Fibroblast of lung (primary cell): Measurements from ENCODE around the gene SSR2. TPM values are rescaled to one million over a fixed set of nuclear protein-coding genes. Genes with fewer than 3 reads are reported as not detected.

Experiments used
- DNase-seq, 2 donors: peaks; one replicate each; pipeline versions ENCODE4 v3.0.0 to v3.0.0-alpha.2; 2010; ENCODE audit warnings: low read depth in 2 of 2
- H2AFZ ChIP-seq: 2 replicates; pipeline ENCODE4 v1.5.1; 2012; ENCODE audit warnings: low read length, control low read depth, inconsistent platforms
- H3K27ac ChIP-seq: 2 replicates; pipeline ENCODE4 v1.5.1; 2011; ENCODE audit warnings: low read length, control low read depth; ENCODE audit not compliant: insufficient read depth
- H3K27me3 ChIP-seq: 2 replicates; pipeline ENCODE4 v1.5.1; 2011; ENCODE audit warnings: mild to moderate bottlenecking, low read length; ENCODE audit not compliant: control insufficient read depth, insufficient read depth
- H3K36me3 ChIP-seq: 2 replicates; pipeline ENCODE4 v1.5.1; 2011; ENCODE audit warnings: low read length; ENCODE audit not compliant: control insufficient read depth, insufficient read depth
- H3K4me1 ChIP-seq: 2 replicates; pipeline ENCODE4 v1.5.1; 2011; ENCODE audit warnings: low read length; ENCODE audit not compliant: control insufficient read depth, insufficient read depth; ENCODE audit errors: extremely low read depth
- H3K4me2 ChIP-seq: 2 replicates; pipeline ENCODE4 v1.5.1; 2011; ENCODE audit warnings: low read length, control low read depth; ENCODE audit not compliant: insufficient read depth; ENCODE audit errors: extremely low read depth
- H3K4me3 ChIP-seq, 4 experiments: fragments of 200-600 bp in 1 of 4; sonication (generic) in 1 of 4; replicated peaks in 1 of 4; 2 replicates each; pipeline ENCODE4 v1.5.1; 2011 to 2016; ENCODE audit warnings: low read length in 4 of 4, low read depth in 3 of 4, mild to moderate bottlenecking in 3 of 4, control low read depth in 2 of 4, inconsistent platforms in 1 of 4, mixed read lengths in 1 of 4; ENCODE audit not compliant: insufficient read depth in 1 of 4; ENCODE audit errors: control extremely low read depth in 1 of 4
- H3K79me2 ChIP-seq: 2 replicates; pipeline ENCODE4 v1.5.1; 2012; ENCODE audit warnings: mild to moderate bottlenecking, low read length, inconsistent platforms; ENCODE audit not compliant: control insufficient read depth, insufficient read depth
- H3K9ac ChIP-seq: 2 replicates; pipeline ENCODE4 v1.5.1; 2011; ENCODE audit warnings: mild to moderate bottlenecking, low read length, control low read depth; ENCODE audit not compliant: insufficient read depth
- H3K9me3 ChIP-seq: 2 replicates; pipeline ENCODE4 v1.5.1; 2012; ENCODE audit warnings: low read depth, low read length; ENCODE audit not compliant: control insufficient read depth, insufficient read depth
- H4K20me1 ChIP-seq: 2 replicates; pipeline ENCODE4 v1.5.1; 2011; ENCODE audit warnings: low read length; ENCODE audit not compliant: control insufficient read depth, insufficient read depth; ENCODE audit errors: extremely low read depth
- EZH2 ChIP-seq: IDR thresholded peaks from 2 replicates; pipeline ENCODE4 v1.5.1; 2012; ENCODE audit warnings: low read length, control low read depth, mild to moderate bottlenecking; ENCODE audit errors: missing control alignments
- polyA plus RNA-seq, 2 donors: library from polyadenylated mRNA; depleted of rRNA in 1 of 2; stranded (reverse) in 1 of 2; unstranded in 1 of 2; fragments of >200 nt; gene quantifications; 2 replicates each; pipeline ENCODE4 v1.2.1, GENCODE V29; 2011 to 2012; ENCODE audit warnings: missing spikeins in 1 of 2
- total RNA-seq: library from RNA; depleted of rRNA; stranded (reverse); fragments of >200 nt; gene quantifications from 2 replicates; pipeline ENCODE4 v1.2.1, GENCODE V29; 2014
- TF ChIP-seq, protein P1 (sequence below), 2 donors: IDR thresholded peaks in 1 of 2; conservative IDR thresholded peaks in 1 of 2; 1 replicate in 1 of 2; 2 replicates in 1 of 2; pipeline ENCODE4 v1.5.1; 2011 to 2012; ENCODE audit warnings: low read length in 2 of 2, control low read depth in 1 of 2, inconsistent platforms in 1 of 2, low read depth in 1 of 2, mild to moderate bottlenecking in 1 of 2

SSR2 gene
- total and polyA plus RNA-seq, 2 donors (not counting 1 experiment from before 2014, with no cell fraction given): 304 to 673 TPM

DNA sequence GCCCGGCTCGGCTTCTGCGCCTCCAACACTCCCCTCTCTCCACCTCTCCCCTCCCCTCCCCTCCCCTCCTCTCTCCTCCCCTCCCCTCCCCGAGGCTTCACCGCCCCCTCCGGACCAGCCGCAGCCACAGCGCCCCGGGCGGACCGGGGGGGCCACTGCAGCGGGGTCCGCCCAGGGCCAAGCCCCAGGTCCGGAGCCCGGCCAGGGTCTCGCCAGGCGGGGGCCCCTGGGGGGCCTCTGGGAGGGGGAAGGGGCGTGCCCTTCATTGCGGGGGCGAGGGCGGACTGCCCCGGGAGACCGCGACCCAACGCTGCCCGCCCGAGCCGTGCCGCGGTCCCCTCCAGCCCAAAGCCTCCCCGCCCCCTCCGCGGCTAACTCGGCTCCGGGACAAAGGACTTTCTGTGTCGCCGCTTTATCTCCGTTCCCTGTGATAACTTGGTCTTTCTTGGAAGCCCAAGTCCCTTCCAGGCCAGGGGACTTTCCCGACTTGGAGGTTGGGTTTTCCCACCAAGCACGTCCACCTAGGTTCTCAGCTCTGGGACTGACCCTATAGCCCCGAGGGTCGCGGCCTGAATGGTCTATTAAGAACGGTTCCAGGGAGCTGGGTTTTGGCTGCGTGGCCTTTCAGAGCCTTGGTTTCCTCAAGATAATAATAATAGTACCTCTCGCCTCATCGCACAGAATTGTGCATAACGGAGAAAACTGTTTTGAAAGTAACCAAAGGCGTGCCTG is 33.2 kb upstream of the SSR2 start, which contains the start of gene UBQLN4:
TSS of gene UBQLN4 (minus strand) at position 31 of the 732 bp plus-strand sequence. CDS start 97 bp downstream, outside the sequence.
- DNase-seq: peak; percentile 82 to 87
- no peaks in the 10 kb centered on the region for H3K27me3 ChIP-seq
- H3K4me2 ChIP-seq: peak within 1 kb of the TSS; percentile 100
- H3K9me3 ChIP-seq: no peaks in the 10 kb centered on the region
- peaks cover 7% of the 10 kb centered on the region for H3K4me1 ChIP-seq
- H3K9ac ChIP-seq: peak within 1 kb of the TSS; percentile 69
- H3K79me2 ChIP-seq: peaks cover 14% of the 10 kb centered on the region
- TF ChIP-seq EZH2: no peak
- TF ChIP-seq, protein P1, sequence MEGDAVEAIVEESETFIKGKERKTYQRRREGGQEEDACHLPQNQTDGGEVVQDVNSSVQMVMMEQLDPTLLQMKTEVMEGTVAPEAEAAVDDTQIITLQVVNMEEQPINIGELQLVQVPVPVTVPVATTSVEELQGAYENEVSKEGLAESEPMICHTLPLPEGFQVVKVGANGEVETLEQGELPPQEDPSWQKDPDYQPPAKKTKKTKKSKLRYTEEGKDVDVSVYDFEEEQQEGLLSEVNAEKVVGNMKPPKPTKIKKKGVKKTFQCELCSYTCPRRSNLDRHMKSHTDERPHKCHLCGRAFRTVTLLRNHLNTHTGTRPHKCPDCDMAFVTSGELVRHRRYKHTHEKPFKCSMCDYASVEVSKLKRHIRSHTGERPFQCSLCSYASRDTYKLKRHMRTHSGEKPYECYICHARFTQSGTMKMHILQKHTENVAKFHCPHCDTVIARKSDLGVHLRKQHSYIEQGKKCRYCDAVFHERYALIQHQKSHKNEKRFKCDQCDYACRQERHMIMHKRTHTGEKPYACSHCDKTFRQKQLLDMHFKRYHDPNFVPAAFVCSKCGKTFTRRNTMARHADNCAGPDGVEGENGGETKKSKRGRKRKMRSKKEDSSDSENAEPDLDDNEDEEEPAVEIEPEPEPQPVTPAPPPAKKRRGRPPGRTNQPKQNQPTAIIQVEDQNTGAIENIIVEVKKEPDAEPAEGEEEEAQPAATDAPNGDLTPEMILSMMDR (conservative IDR thresholded peaks at IDR 0.05 in 1 of 2, IDR thresholded peaks at IDR 0.05 in 1 of 2; ENCODE audit: low read depth in 1 of 2, low read length in 2 of 2): peak; percentile 15 to 25
- H3K27ac ChIP-seq: peak within 1 kb of the TSS; percentile 89
- no peaks in the 10 kb centered on the region for H4K20me1 ChIP-seq
- peak within 1 kb of the TSS; percentile 82 to 98 (median 90) for H3K4me3 ChIP-seq
- peaks cover 3% of the 10 kb centered on the region for H3K36me3 ChIP-seq
- H2AFZ ChIP-seq: peak within 1 kb of the TSS; percentile 49

DNA sequence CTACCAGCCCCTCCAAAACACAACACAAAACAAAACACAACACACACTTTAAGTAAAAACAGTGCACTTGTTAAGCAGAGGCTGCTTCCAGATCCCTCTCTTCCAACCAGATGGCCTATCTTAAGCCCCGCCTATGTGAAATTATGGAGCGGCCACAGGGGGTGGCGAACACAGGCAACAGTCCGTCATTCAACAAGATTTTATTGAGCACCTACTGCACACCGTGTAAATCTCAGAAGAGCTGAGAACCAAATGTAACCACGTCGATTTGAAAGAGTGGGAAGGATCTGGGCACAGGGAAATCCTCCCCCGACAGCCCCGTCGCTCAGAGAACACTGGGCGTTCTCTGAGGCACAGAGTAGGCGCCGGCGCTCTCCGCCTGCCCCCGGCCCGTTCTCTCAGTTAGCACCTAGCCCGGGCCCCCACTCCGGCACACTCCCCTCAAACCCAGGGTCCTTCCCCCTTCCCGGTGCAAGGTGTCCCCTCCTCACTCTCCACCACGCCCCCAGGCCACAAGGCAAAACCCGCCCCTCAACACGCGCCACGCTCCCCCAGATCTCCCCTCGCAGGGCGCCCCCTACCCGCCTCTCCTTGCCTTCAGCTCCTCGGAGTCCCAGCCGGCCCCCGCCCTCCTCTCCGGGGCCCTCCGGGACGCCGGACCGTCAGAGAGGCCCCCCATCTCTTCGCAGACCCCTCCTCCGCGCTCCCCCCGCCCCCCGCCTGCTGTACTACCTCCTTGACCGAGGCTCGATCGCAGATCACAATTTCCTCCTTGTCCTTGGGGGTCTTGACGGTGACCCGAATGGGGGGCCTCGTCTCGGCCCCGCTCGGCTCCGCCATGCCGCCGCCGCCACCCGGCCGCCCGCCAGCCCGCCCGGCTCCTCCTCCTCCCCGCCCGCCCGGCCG is 32.4 kb upstream of the SSR2 start:
- TF ChIP-seq EZH2: no peak
- TF ChIP-seq, protein P1 (conservative IDR thresholded peaks at IDR 0.05 in 1 of 2, IDR thresholded peaks at IDR 0.05 in 1 of 2; ENCODE audit: low read depth in 1 of 2, low read length in 2 of 2): peak in 1 of 2 donors; percentile 27
- peaks cover 5% of the 10 kb centered on the region for H3K36me3 ChIP-seq
- peak; percentile 68 to 72 for DNase-seq
- H4K20me1 ChIP-seq: no peaks in the 10 kb centered on the region
- peak overlapping the region; percentile 49 for H2AFZ ChIP-seq
- peaks cover 14% of the 10 kb centered on the region for H3K79me2 ChIP-seq
- no peaks in the 10 kb centered on the region for H3K9me3 ChIP-seq
- H3K4me3 ChIP-seq: peak overlapping the region; percentile 68 to 84 (median 74)
- H3K27me3 ChIP-seq: no peaks in the 10 kb centered on the region
- peak overlapping the region; percentile 47 for H3K4me2 ChIP-seq
- no peak overlapping the region for H3K27ac ChIP-seq
- peaks cover 7% of the 10 kb centered on the region for H3K4me1 ChIP-seq
- peak overlapping the region; percentile 48 for H3K9ac ChIP-seq
